SKM-1 (cell line): Measurements from ENCODE around the gene CPZ.

ENCODE experiments used
- DNase-seq: peaks from one replicate; lab custom pipeline; 2025; ENCODE audit not compliant: unreplicated experiment; lab: John Stamatoyannopoulos, UW

Gene CPZ

DNA sequence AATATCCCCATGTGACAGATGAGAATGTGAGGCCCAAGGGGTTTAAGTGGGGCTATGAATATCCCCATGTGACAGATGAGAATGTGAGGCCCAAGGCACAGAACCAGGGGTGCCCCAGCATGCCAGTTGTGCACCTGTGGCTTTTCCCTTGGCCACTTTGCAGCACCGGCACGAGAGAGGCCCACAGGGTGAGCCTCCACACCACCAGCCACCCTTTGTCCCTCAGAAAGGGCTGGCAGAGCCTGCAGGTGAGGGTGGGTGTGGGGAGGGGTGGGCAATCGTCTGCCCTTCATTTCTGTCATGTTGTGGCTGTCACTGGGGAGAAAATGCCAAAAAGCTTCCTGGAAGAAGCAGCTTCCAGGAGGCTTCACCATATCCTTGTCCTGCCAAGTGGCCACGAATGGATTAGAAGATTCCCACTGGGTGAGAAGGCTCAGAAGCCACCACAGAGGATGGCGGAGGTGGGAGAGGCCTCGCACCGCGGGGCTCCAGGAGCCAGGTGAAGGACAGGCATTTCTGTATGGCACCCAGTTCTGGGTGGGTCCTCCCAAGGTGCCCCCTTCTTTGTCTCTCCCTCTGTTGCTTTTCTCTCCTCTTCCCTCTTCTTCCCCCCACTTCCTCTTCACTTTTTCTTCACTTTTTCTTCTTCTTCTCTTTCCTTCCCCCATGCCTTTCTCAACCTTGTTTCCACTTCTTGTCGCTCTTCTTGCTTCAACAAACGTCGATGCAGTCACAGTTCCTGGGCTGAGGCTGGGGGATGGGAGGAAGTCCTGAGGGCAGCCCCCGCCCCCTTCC, 12.8 kb upstream of the CPZ start:
- no peak for DNase-seq

- DNase-seq = no peak
These were observed 12.1 kb upstream of the CPZ start, which contains the start of gene GPR78 for GRCh38 chr4:8580321-8581093. GPR78 (plus strand) TSS chr4:8580392; CDS start chr4:8580983, 591 bp downstream.

- DNase-seq = no peak
These were observed 11.3 kb upstream of the CPZ start for GRCh38 chr4:8581094-8581861.

- no peak for DNase-seq
These were observed 10.5 kb upstream of the CPZ start for GRCh38 chr4:8582016-8582415.

- DNase-seq = no peak
These were observed 10.1 kb upstream of the CPZ start for GRCh38 chr4:8582436-8582835.

DNA sequence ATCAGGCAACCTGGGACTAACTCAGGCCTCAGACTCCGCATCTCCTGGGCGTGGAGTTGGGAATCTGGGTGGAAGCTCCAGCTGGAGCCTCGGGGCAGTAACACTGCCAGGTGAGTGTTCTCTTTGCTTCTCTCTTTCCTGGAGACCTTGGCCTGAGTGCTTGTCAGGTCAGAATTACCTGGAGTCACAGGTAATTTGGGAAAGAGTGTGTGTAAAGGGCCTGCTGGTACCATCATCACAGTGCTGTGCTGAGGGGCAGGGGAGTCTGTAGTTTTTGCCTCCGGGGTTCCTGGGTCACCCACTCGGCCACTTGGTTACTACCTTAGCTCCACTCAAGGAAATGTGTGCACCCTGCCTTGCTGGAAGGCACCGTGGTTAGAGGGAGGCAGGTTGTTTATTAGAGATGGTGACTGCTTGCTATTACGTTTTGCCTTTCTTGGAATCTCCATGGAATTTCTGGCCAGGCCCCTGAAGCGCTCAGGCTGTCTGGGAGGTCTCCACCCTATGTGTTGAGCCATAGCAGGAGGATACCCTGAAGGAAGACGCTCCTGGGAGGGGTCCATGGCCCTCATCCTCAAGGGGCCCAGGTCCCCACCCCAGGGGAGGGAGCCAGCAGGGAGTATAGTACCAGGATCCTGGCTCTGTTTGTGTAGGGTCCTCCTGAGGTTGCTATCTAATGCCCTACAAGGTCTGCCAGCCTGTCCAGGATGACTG, 9.5 kb upstream of the CPZ start:
- no peak for DNase-seq

GRCh38 chr4:8583655-8584025, 8.9 kb upstream of the CPZ start:
- DNase-seq = no peak

- no peak for DNase-seq
These were observed 7.4 kb upstream of the CPZ start for GRCh38 chr4:8585186-8585585.

GRCh38 chr4:8585721-8586212, 6.8 kb upstream of the CPZ start:
- DNase-seq = no peak

DNA sequence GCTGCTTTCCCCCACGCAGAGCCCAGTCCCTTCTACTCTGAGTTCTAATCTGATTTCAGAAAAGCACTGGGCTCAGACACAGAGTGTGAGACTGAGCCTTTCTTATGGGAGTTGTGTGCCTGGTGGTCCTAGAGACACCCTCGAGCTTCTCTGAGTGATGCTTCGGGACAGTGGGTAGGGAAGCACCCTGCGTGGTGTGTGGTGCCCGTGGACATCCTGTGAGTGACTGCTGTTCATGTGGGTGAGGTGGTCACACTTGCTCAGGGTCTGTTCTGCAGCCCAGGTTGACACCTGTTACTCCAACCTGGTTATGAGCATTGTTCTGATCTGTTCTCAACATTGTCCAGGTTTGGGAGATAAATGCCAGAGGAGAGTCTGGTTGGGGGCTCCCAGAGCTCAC, 6.3 kb upstream of the CPZ start:
- no peak for DNase-seq

GRCh38 chr4:8586671-8587468, 5.7 kb upstream of the CPZ start:
- no peak for DNase-seq

DNA sequence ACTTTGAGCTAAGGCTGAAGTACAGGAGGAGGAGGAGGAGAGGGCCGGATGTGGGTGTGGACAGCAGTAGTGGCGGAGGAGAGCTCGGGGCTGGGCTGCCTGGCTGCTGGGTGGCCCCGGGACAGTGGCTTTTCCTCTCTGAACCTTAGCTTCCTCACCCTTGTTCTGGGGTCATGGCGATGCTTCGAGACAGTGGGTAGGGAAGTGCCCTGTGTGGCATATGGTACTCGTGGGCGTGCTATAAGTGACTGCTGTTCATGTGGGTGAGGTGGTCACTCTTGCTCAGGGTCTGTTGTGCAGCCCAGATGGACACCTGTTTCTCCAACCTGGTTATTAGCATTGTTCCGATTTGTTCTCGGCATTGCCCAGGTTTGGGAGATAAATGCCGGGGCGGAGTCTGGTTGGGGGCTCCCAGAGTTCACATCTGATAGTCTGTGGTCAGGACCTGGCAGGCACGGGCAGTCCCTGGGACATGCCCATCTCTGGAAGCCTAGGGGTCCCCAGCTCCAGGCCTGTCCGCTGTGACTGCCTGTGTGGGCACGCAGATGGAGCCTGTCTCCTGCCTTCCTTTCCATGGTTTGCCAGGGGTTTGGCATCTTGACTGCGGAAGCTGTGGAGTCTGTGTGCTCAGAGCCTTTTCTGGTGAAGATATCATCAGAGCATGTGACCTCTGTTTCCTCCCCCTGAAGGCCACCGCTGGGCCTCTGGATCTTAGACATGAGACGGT, 4.9 kb upstream of the CPZ start:
- DNase-seq = no peak

- DNase-seq = no peak
These were observed 4.4 kb upstream of the CPZ start for GRCh38 chr4:8588196-8588470.

DNA sequence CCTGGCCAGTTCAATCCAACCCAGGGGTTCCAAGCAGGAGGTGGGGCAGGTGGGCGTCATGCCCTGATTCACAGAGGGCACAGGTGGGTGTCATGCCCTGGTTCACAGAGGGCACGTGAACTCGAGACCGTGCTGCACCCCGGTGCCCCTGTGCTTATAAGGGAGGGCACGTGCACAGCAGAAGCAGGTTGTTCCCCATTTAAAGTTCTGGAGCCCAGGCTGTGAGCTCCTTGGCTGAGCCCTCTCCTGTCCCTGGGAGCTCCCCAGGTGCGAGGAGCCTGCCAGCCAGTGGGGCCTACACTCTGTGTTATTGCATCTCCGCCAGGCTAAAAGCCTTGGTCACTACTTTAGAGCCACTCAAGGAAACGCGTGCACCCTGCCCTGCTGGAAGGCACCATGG, 3.2 kb upstream of the CPZ start:
- no peak for DNase-seq

- no peak for DNase-seq
These were observed 2.6 kb upstream of the CPZ start for GRCh38 chr4:8589823-8590545.

- DNase-seq = no peak
These were observed 2.1 kb upstream of the CPZ start for GRCh38 chr4:8590546-8590880.

DNA sequence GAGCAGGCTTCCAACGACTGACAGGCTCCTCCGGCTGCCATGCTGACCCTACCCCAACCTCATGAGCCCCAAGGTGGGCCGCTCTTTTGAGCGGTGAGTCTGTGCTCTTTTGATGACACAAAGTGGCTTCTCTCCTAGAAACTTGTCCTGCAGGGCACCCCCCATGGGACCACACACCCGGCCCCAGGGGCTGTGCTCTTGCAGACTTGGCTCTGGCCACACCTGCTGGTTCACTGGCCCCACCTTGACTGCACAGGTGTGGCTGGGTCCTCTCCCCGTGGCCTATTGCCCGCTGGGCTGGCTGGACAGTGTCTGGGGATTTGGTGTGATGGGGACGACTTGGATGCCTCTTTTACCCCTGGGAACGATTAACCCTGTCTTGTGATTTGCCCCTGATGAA, 1.5 kb upstream of the CPZ start:
- no peak for DNase-seq

DNA sequence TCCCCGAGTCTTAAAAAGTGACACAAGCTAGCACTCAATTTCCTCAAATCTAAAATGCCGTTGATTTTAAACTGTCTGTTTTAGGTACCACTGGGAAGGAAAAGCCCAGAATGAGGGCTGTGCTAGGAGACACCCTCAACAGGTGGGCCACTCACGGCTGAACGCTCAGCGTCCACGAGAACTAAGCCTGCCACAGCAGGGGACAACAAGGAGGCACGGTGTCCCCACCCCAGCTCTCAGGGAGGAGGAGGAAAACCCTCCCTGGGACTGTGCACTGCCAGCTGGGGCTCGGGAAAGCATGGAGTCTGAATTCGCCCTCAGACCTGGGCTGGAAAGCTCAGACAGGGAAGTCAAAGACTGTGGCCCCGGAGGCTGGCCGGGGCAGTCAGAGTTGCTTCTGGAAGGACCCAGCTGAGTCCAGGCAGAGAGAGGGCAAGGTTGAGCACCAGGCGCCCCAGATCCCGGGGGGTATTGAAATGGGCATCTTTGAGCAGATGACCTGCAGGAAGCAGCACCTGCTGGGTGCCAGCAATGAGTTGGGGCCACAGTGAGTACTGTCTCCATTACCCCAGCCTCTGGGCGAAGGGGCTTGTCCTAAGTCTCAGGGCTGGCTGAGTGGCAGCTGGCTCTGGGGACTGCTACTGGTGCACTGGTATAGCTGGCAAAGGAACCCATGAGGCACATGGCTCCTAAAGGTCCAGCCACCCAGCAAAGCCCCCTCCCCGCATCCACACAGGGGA, 769 bp upstream of the CPZ start:
- DNase-seq = no peak
